K562 (cell line): ENCODE results near the gene USP1. TPM values are rescaled to one million over a fixed set of nuclear protein-coding genes. Genes with fewer than 3 reads are reported as not detected.

Experiments used
- ELF1 ChIP-seq: fragments of 200-800 bp; sonication (Bioruptor generic); IDR thresholded peaks from 2 replicates; pipeline ENCODE4 v1.6.1; 2016; ENCODE audit warnings: missing genetic modification characterization, missing compliant biosample characterization
- HCFC1 ChIP-seq: IDR thresholded peaks from 2 replicates; pipeline ENCODE4 v1.6.1; 2012; ENCODE audit warnings: low read depth, low read length, improper control_type of control experiment
- ILF3 ChIP-seq: fragments of 450-650 bp; IDR thresholded peaks from 2 replicates; pipeline ENCODE4 v1.6.1; 2018; ENCODE audit warnings: antibody characterized with exemption, mild to moderate bottlenecking, moderate library complexity, borderline replicate concordance
- PTTG1 ChIP-seq: fragments of 450-650 bp; IDR thresholded peaks from 2 replicates; pipeline ENCODE4 v1.6.1; 2016; ENCODE audit warnings: low read depth, mild to moderate bottlenecking, missing genetic modification characterization, missing compliant biosample characterization
- RBBP5 ChIP-seq: fragments of 200-600 bp; sonication (generic); IDR thresholded peaks from 2 replicates; pipeline ENCODE4 v1.6.1; 2012; ENCODE audit warnings: borderline replicate concordance, mild to moderate bottlenecking, low read length, control low read depth, inconsistent platforms; ENCODE audit not compliant: insufficient read depth, poor library complexity, severe bottlenecking
- SRF ChIP-seq, 2 experiments: fragments of 250-450, 450-650 bp in 1 of 2; sonication (Bioruptor Pico) in 1 of 2; sonication (generic) in 1 of 2; formaldehyde crosslinking; IDR thresholded peaks; 2 replicates each; pipeline versions ENCODE4 v1.5.0 to v1.5.1; 2020 to 2022; ENCODE audit warnings: mild to moderate bottlenecking in 1 of 2, missing genetic modification reagents in 1 of 2
- TARDBP ChIP-seq: fragments of 450-650 bp; IDR thresholded peaks from 2 replicates; pipeline ENCODE4 v1.6.1; 2016
- TBP ChIP-seq: optimal IDR thresholded peaks from 2 replicates; pipeline ENCODE3; 2011; ENCODE audit warnings: low read depth, low read length, improper control_type of control experiment
- ZNF146 ChIP-seq: IDR thresholded peaks from one replicate; pipeline ENCODE4 v1.6.1; 2018; ENCODE audit warnings: missing compliant biosample characterization; ENCODE audit not compliant: unreplicated experiment
- polyA plus RNA-seq, 8 experiments: library from polyadenylated mRNA; depleted of rRNA in 4 of 8; stranded (reverse) in 5 of 8; unstranded in 3 of 8; fragments of >200 nt; fragmentation: Nextera tagmentation in 2 of 8; fragmentation: Illumina TruSeq in 1 of 8; extraction: Ambion mirVana in 2 of 8; extraction: Trizol in 1 of 8; gene quantifications; 2 replicates each; pipeline versions ENCODE4 v1.2.1 to v1.2.3, GENCODE V29; 2011 to 2014; ENCODE audit warnings: inconsistent platforms in 1 of 8, missing spikeins in 1 of 8
- total RNA-seq, 7 experiments: library from RNA; depleted of rRNA in 6 of 7; stranded (reverse); fragments of >200 nt in 6 of 7; fragmentation: Illumina TruSeq in 2 of 7; extraction: Trizol in 2 of 7; gene quantifications; 2 replicates each; pipeline versions ENCODE4 v1.2.1 to v1.2.3, GENCODE V29; 2011 to 2021; ENCODE audit warnings: low replicate concordance in 1 of 7
- TF ChIP-seq, protein P1 (sequence below): fragments of 250-450 bp; sonication (Bioruptor Pico); IDR thresholded peaks from 2 replicates; pipeline ENCODE4 v1.4.0; 2020; ENCODE audit warnings: mild to moderate bottlenecking, moderate library complexity
- TF ChIP-seq, protein P2 (sequence below): fragments of 450-650 bp; formaldehyde crosslinking; IDR thresholded peaks from 2 replicates; pipeline ENCODE4 v1.4.0; 2020; ENCODE audit warnings: mild to moderate bottlenecking, moderate library complexity
- TF ChIP-seq, protein P3 (sequence below): fragments of 450-650 bp; IDR thresholded peaks from 2 replicates; pipeline ENCODE4 v1.7.1; 2018; ENCODE audit warnings: mild to moderate bottlenecking, low read depth; ENCODE audit not compliant: partially characterized antibody
- TF ChIP-seq, protein P4 (sequence below): fragments of 250-450 bp; sonication (Bioruptor Pico); IDR thresholded peaks from 2 replicates; pipeline ENCODE4 v1.5.0; 2021; ENCODE audit warnings: mild to moderate bottlenecking, moderate library complexity

USP1 gene
- total and polyA plus RNA-seq, 9 of the 15 experiments (the other 6 are each of a cell fraction or from before 2014, with no cell fraction given) = 27.3 to 87.9 (median 51.7) TPM

DNA sequence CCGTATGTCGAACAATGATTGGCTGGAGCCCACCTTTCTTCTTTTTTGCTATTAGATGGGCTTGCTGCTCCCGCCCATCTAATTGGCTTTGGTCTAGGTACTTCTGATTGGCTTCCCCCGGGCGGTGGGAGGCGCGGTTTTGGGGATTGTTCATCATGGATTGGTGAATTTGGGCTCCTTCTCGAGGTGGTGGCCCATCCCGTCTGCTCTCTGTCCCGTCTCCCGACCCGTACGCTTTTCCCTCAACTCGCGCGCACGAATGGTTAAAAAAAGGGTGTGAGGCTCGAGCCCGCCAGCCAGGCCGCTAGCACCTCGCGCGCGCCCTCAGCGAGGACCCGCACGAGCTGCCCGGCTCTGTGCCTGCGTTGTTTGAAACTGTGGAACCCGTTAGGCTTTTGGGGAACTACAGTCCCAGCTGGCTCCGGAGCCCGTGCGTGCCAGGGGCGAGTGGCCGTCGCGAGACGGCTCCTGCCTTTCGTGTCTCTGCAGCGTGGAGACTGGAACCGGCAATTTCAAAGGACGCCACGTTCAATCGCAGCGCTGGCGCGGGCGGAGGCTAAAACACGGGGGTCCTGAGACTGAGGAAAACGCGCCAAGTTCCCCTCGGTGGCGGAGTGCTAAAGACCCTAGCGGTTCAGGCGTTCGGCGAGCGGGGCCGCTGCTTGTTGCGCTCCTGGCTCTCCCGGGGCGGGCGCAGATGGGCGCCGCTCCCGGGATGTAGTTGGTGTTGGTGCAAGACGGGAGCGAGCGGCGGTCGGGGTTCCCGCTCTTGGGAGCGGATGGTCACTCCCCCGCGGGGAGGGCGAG lies at the start of gene USP1 (continued):
- TF ChIP-seq, protein P1, sequence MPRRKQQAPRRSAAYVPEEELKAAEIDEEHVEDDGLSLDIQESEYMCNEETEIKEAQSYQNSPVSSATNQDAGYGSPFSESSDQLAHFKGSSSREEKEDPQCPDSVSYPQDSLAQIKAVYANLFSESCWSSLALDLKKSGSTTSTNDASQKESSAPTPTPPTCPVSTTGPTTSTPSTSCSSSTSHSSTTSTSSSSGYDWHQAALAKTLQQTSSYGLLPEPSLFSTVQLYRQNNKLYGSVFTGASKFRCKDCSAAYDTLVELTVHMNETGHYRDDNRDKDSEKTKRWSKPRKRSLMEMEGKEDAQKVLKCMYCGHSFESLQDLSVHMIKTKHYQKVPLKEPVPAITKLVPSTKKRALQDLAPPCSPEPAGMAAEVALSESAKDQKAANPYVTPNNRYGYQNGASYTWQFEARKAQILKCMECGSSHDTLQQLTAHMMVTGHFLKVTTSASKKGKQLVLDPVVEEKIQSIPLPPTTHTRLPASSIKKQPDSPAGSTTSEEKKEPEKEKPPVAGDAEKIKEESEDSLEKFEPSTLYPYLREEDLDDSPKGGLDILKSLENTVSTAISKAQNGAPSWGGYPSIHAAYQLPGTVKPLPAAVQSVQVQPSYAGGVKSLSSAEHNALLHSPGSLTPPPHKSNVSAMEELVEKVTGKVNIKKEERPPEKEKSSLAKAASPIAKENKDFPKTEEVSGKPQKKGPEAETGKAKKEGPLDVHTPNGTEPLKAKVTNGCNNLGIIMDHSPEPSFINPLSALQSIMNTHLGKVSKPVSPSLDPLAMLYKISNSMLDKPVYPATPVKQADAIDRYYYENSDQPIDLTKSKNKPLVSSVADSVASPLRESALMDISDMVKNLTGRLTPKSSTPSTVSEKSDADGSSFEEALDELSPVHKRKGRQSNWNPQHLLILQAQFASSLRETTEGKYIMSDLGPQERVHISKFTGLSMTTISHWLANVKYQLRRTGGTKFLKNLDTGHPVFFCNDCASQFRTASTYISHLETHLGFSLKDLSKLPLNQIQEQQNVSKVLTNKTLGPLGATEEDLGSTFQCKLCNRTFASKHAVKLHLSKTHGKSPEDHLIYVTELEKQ (CRISPR knock-in tag) = no peak
- TF ChIP-seq, protein P2, sequence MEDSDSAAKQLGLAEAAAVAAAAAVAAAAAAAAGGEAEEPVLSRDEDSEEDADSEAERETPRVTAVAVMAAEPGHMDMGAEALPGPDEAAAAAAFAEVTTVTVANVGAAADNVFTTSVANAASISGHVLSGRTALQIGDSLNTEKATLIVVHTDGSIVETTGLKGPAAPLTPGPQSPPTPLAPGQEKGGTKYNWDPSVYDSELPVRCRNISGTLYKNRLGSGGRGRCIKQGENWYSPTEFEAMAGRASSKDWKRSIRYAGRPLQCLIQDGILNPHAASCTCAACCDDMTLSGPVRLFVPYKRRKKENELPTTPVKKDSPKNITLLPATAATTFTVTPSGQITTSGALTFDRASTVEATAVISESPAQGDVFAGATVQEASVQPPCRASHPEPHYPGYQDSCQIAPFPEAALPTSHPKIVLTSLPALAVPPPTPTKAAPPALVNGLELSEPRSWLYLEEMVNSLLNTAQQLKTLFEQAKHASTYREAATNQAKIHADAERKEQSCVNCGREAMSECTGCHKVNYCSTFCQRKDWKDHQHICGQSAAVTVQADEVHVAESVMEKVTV (CRISPR knock-in tag) = no peak
- TF ChIP-seq ILF3 (no peak), ZNF146 (no peak), TARDBP (peak; percentile 69; the same call in 1 of the 2 replicates), PTTG1 (tag) (no peak), HCFC1 (peak; percentile 36), ELF1 (tag) (no peak), RBBP5 (peak; percentile 83), TBP (peak; percentile 83), SRF (CRISPR knock-in tag; IDR thresholded peaks at IDR 0.05) (no peak)
- TF ChIP-seq, protein P3, sequence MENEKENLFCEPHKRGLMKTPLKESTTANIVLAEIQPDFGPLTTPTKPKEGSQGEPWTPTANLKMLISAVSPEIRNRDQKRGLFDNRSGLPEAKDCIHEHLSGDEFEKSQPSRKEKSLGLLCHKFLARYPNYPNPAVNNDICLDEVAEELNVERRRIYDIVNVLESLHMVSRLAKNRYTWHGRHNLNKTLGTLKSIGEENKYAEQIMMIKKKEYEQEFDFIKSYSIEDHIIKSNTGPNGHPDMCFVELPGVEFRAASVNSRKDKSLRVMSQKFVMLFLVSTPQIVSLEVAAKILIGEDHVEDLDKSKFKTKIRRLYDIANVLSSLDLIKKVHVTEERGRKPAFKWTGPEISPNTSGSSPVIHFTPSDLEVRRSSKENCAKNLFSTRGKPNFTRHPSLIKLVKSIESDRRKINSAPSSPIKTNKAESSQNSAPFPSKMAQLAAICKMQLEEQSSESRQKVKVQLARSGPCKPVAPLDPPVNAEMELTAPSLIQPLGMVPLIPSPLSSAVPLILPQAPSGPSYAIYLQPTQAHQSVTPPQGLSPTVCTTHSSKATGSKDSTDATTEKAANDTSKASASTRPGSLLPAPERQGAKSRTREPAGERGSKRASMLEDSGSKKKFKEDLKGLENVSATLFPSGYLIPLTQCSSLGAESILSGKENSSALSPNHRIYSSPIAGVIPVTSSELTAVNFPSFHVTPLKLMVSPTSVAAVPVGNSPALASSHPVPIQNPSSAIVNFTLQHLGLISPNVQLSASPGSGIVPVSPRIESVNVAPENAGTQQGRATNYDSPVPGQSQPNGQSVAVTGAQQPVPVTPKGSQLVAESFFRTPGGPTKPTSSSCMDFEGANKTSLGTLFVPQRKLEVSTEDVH = peak; percentile 71
- TF ChIP-seq, protein P4, sequence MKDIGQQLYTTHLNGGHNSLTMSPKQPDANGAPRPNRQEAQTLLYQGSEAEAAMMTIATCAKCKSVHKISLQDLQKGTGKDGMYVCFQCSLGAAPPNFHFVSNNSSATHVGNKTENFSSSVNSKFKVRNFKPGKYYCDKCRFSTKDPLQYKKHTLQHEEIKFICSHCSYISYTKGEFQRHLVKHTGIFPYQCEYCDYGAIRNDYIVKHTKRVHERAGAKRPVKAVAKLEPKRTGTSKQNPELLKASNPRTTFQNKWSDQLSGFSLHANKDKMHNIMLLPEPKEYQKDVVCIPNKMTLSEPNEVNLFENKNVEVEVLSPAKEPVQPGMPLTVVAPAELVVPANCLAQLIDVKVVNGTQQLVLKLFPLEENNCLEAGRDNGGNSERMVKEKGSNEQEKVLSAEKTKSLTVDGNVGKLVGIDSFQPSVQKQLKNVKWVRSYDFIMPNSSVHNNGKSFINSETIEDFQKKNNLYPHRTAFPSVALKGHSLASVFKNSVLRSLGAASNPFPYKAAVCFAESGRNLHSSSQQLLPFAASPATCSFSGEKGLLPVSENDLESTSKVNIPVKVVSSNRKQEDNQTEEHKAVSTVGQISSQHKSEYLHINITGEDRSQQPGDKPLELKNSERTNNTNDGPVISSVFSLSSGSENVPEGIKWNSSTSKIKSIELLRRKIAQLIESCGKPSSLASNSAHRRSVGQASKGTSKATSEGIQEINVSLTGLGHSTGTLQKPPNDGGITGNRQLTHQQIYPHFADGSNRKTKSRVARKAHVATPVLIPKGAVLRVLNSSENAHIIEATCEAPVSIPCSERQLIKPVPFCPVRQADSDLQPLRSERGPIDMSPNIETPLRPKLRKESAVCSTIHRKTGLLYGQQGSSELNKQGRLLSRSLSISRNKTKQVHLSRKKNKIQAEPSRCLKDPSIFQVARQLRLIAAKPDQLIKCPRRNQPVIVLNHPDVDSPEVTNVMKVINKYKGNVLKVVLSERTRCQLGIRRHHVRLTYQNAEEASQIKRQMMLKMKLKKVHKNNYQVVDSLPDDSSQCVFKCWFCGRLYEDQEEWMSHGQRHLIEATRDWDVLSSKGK (CRISPR knock-in tag) = no peak
